ENCODE measurements around the gene CEPT1. TPM values are rescaled to one million over a fixed set of nuclear protein-coding genes. Genes with fewer than 3 reads are reported as not detected.

Gene CEPT1
- total and polyA plus RNA-seq, 9 of the 15 experiments (the other 6 are each of a cell fraction or from before 2014, with no cell fraction given), result 24.4 to 72.6 (median 42.4) TPM

GRCh38 chr1:111141245-111142220, 1.5 kb downstream of the CEPT1 start (continued):
- no peak for TF ChIP-seq ZNF764 (CRISPR knock-in tag; IDR thresholded peaks at IDR 0.05; ENCODE audit: low read depth)
- TF ChIP-seq FUS (optimal IDR thresholded peaks at IDR 0.05; ENCODE audit: low read depth, low read length), result no peak
- TF ChIP-seq CCAR2 (IDR thresholded peaks at IDR 0.05; ENCODE audit: low read depth, low read length), result no peak

DNA sequence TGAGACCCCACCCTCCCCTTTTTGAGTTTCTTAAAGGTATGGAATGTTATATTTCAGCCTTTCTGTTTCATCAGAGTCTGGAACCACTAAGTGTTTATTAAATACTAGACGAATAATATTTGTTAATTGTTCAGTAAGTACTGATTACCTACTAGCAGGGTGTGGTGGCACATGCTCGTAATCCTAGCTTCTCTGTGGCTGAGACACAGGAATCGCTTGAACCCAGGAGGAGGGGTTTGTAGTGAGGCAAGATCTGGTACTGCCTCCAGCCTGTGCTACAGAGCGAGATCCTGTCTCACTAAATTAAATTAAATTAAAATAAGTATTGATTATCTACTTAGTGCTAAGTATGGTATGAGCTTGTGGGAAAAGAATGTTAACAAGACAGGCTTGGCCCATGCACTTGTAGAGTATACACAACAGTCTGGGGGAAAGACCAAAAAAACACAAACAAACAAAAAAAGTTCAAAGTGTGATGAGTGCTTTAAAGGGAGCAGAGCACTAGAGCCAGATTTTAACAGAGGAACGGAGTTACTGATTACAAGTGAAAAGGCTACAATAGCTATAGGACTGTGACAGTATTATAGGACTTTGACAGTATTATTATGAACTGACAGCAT, 2.4 kb downstream of the CEPT1 start:
- FAIRE-seq, result peak; percentile 79
- peaks cover 8 to 18% of the 10 kb centered on the region in 2 experiments; a peak in 4 of 5 replicates for H3K4me1 ChIP-seq (replicated peaks in 1 of 2; ENCODE audit: control insufficient read depth in 2 of 2, insufficient read depth in 2 of 2, low read length in 2 of 2)
- WGBS (ENCODE audit: insufficient coverage, low coverage, missing lambda C conversion rate), result 24% methylated on average over 5 of the region's 5 CpGs
- ATAC-seq, result peak; percentile 40
- no peaks in the 10 kb centered on the region for H3K27me3 ChIP-seq (ENCODE audit: control insufficient read depth in 2 of 2, insufficient read depth in 2 of 2, low read length in 2 of 2)
- no peak overlapping the region for H2AFZ ChIP-seq (ENCODE audit: low read depth, low read length)
- peaks cover 23% of the 10 kb centered on the region; the same call in 2 of the 3 replicates for H3K36me3 ChIP-seq (ENCODE audit: control insufficient read depth, insufficient read depth, low read length)
- no TSS peak for BruUV-seq (replicated peaks)
- peaks cover 10% of the 10 kb centered on the region; the same call in 1 of the 2 replicates for H4K20me1 ChIP-seq (replicated peaks; ENCODE audit: control insufficient read depth, insufficient read depth, low read length)
- intact Hi-C loops (cut with micrococcal nuclease), result no loop called here
- CTCF ChIA-PET (ENCODE audit: low intra/inter-chr PET ratio), result no interaction called here
- no peaks in the 10 kb centered on the region for H3K9me1 ChIP-seq (ENCODE audit: control insufficient read depth, insufficient read depth, low read length)
- TF ChIP-seq ZFP36 (IDR thresholded peaks at IDR 0.05; ENCODE audit: low read depth, low read length, partially characterized antibody) (peak; percentile 9), CEBPB (tag; IDR thresholded peaks at IDR 0.05) (0 out of 2 replicates have a peak, but pooled peaks have one; percentile 22), SRSF1 (IDR thresholded peaks at IDR 0.05; ENCODE audit: low read depth, low read length) (no peak)
- TF ChIP-seq, protein P1, sequence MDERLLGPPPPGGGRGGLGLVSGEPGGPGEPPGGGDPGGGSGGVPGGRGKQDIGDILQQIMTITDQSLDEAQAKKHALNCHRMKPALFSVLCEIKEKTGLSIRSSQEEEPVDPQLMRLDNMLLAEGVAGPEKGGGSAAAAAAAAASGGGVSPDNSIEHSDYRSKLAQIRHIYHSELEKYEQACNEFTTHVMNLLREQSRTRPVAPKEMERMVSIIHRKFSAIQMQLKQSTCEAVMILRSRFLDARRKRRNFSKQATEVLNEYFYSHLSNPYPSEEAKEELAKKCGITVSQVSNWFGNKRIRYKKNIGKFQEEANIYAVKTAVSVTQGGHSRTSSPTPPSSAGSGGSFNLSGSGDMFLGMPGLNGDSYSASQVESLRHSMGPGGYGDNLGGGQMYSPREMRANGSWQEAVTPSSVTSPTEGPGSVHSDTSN (CRISPR knock-in tag; IDR thresholded peaks at IDR 0.05; ENCODE audit: low read depth), result no peak
- TF ChIP-seq, protein P1 (tag; conservative IDR thresholded peaks at IDR 0.05; ENCODE audit: low read depth), result no peak
- DNase-seq (ENCODE audit: extremely low read depth in 1 of 4, low spot score in 3 of 4), result peak in 2 of 4 experiments; percentile 26 to 60
- POLR2A ChIA-PET, result interaction anchor here (0.6 to 1.9 kb wide), 4 partner anchors 9 to 1829 kb away, joined by 3 to 7 read pairs (median 6); no protein-coding TSS in a partner anchor
- H3K27ac ChIP-seq (ENCODE audit: extremely low read depth, low read depth, low read length), result no peak overlapping the region; the same call in 2 of the 3 replicates
- in situ Hi-C loops (cut with MboI), result no loop called here
- H3K79me2 ChIP-seq (ENCODE audit: control insufficient read depth, insufficient read depth, low read length), result peaks cover 98% of the 10 kb centered on the region
- peak overlapping the region; percentile 100 for H3K4me2 ChIP-seq (ENCODE audit: insufficient read depth, low read length)
- H3K9ac ChIP-seq (ENCODE audit: insufficient read depth in 1 of 2, low read depth in 2 of 2, low read length in 2 of 2), result peak overlapping the region; percentile 66 to 91; a peak in 3 of 4 replicates
- H3K9me3 ChIP-seq (replicated peaks; ENCODE audit: control insufficient read depth, insufficient read depth, low read depth, low read length), result no peaks in the 10 kb centered on the region
- no peak overlapping the region for H3K4me3 ChIP-seq

All from K562 (cell line).